CD14-positive monocyte (primary cell): Measurements from ENCODE around the gene CGRRF1. TPM values are rescaled to one million over a fixed set of nuclear protein-coding genes. Genes with fewer than 3 reads are reported as not detected.

Experiments used
- DNase-seq, 3 donors: peaks; one replicate each; pipeline ENCODE4 v3.0.0-alpha.2; 2011 to 2022
- H2AFZ ChIP-seq: 2 replicates; pipeline ENCODE4 v1.6.0; 2012; ENCODE audit warnings: mild to moderate bottlenecking, low read depth, low read length, inconsistent platforms; ENCODE audit not compliant: insufficient read depth, poor library complexity, severe bottlenecking
- H3K27ac ChIP-seq, 2 donors: 1 replicate in 1 of 2; 2 replicates in 1 of 2; pipeline ENCODE4 v1.5.1; 2012 to 2013; ENCODE audit warnings: low read length in 2 of 2, control low read depth in 1 of 2, inconsistent platforms in 1 of 2, low read depth in 1 of 2, mild to moderate bottlenecking in 1 of 2
- H3K27me3 ChIP-seq, 2 donors: one replicate each; pipeline versions ENCODE4 v1.6.0 to v1.6.1; 2011 to 2013; ENCODE audit warnings: low read length in 2 of 2; ENCODE audit not compliant: control insufficient read depth in 2 of 2, insufficient read depth in 2 of 2
- H3K36me3 ChIP-seq, 2 donors: replicated peaks in 1 of 2; 1 replicate in 1 of 2; 2 replicates in 1 of 2; pipeline versions ENCODE4 v1.5.1 to v1.6.1; 2012 to 2013; ENCODE audit warnings: low read length in 2 of 2, control low read depth in 1 of 2, inconsistent platforms in 1 of 2, mild to moderate bottlenecking in 1 of 2; ENCODE audit not compliant: insufficient read depth in 2 of 2, control insufficient read depth in 1 of 2
- H3K4me1 ChIP-seq, 2 donors: 1 replicate in 1 of 2; 2 replicates in 1 of 2; pipeline versions ENCODE4 v1.5.1 to v1.6.1; 2012 to 2013; ENCODE audit warnings: low read length in 2 of 2, control low read depth in 1 of 2, inconsistent platforms in 1 of 2, mild to moderate bottlenecking in 1 of 2, moderate library complexity in 1 of 2; ENCODE audit not compliant: insufficient read depth in 2 of 2, control insufficient read depth in 1 of 2
- H3K4me2 ChIP-seq: replicated peaks from 2 replicates; pipeline ENCODE3; 2012; ENCODE audit warnings: low read length, moderate library complexity, mild to moderate bottlenecking; ENCODE audit not compliant: poor library complexity, severe bottlenecking; ENCODE audit errors: extremely low read depth
- H3K4me3 ChIP-seq, 3 experiments: fragments of 200-600 bp in 1 of 3; sonication (generic) in 1 of 3; replicated peaks in 1 of 3; 1 replicate in 2 of 3; 2 replicates in 1 of 3; pipeline ENCODE4 v1.5.1; 2011 to 2013; ENCODE audit warnings: low read length in 3 of 3, mild to moderate bottlenecking in 3 of 3, control low read depth in 2 of 3, low read depth in 2 of 3, inconsistent platforms in 1 of 3, moderate library complexity in 1 of 3
- H3K79me2 ChIP-seq: 2 replicates; pipeline ENCODE4 v1.6.0; 2012; ENCODE audit warnings: mild to moderate bottlenecking, control low read depth, inconsistent platforms, low read length, moderate library complexity; ENCODE audit not compliant: insufficient read depth
- H3K9ac ChIP-seq: 2 replicates; pipeline ENCODE4 v1.6.0; 2017; ENCODE audit warnings: low read length, mild to moderate bottlenecking; ENCODE audit not compliant: insufficient read depth, poor library complexity, severe bottlenecking
- H3K9me3 ChIP-seq, 2 donors: replicated peaks in 1 of 2; 1 replicate in 1 of 2; 2 replicates in 1 of 2; pipeline versions ENCODE4 v1.5.1 to v1.6.1; 2012 to 2013; ENCODE audit warnings: low read length in 2 of 2, control low read depth in 1 of 2; ENCODE audit not compliant: control insufficient read depth in 1 of 2, insufficient read depth in 1 of 2
- H4K20me1 ChIP-seq: 2 replicates; pipeline ENCODE4 v1.6.0; 2012; ENCODE audit warnings: mild to moderate bottlenecking, low read length, control low read depth, moderate library complexity; ENCODE audit not compliant: insufficient read depth
- H3K27ac Mint-ChIP-seq, 7 donors: one replicate each; pipeline ENCODE4 v1.8.0; 2020; ENCODE audit warnings: mild to moderate bottlenecking in 7 of 7, mixed read lengths in 7 of 7, moderate library complexity in 6 of 7, inconsistent platforms in 2 of 7
- H3K27me3 Mint-ChIP-seq, 3 donors: one replicate each; pipeline ENCODE4 v1.8.0; 2021 to 2022; ENCODE audit warnings: low read depth in 3 of 3, mild to moderate bottlenecking in 3 of 3, mixed read lengths in 3 of 3, moderate library complexity in 3 of 3, inconsistent platforms in 1 of 3
- H3K36me3 Mint-ChIP-seq, 2 donors: one replicate each; pipeline ENCODE4 v1.8.0; 2020; ENCODE audit warnings: mixed read lengths in 2 of 2, inconsistent platforms in 1 of 2, mild to moderate bottlenecking in 1 of 2
- H3K4me1 Mint-ChIP-seq: one replicate; pipeline ENCODE4 v1.8.0; 2020; ENCODE audit warnings: mild to moderate bottlenecking, mixed read lengths
- H3K4me3 Mint-ChIP-seq, 2 donors: one replicate each; pipeline ENCODE4 v1.8.0; 2020; ENCODE audit warnings: mild to moderate bottlenecking in 2 of 2, mixed read lengths in 2 of 2, moderate library complexity in 1 of 2
- H3K9me3 Mint-ChIP-seq, 7 donors: one replicate each; pipeline ENCODE4 v1.8.0; 2020 to 2022; ENCODE audit warnings: mixed read lengths in 7 of 7, mild to moderate bottlenecking in 6 of 7, moderate library complexity in 6 of 7, inconsistent platforms in 2 of 7
- WGBS: methylation state at CpG from one replicate; pipeline ENCODE4 v1.1.5; 2013; ENCODE audit warnings: missing lambda C conversion rate; ENCODE audit not compliant: insufficient coverage; 5-methylcytosine and 5-hydroxymethylcytosine counted together
- intact Hi-C, 2 donors: fragments of 100-400 bp; cut with micrococcal nuclease; formaldehyde crosslinking; loops; one replicate each; pipeline versions ENCODE4 v1.15.0 to v1.15.1; 2023
- polyA plus RNA-seq, 3 donors: library from polyadenylated mRNA; depleted of rRNA in 1 of 3; unstranded in 2 of 3; stranded (reverse) in 1 of 3; fragments of 300-500 nt in 2 of 3; fragments of >200 nt in 1 of 3; fragmentation: Illumina TruSeq in 2 of 3; gene quantifications; 1 replicate in 2 of 3; 2 replicates in 1 of 3; pipeline ENCODE4 v1.2.3, GENCODE V29; 2012 to 2021
- TF ChIP-seq, protein P1 (sequence below): fragments of 200-600 bp; IDR thresholded peaks from one replicate; pipeline ENCODE4 v1.8.0; 2022; ENCODE audit warnings: antibody characterized with exemption, mild to moderate bottlenecking

The CGRRF1 gene
- polyA plus RNA-seq, 3 donors: 5.8 to 19.4 (median 18.6) TPM

DNA sequence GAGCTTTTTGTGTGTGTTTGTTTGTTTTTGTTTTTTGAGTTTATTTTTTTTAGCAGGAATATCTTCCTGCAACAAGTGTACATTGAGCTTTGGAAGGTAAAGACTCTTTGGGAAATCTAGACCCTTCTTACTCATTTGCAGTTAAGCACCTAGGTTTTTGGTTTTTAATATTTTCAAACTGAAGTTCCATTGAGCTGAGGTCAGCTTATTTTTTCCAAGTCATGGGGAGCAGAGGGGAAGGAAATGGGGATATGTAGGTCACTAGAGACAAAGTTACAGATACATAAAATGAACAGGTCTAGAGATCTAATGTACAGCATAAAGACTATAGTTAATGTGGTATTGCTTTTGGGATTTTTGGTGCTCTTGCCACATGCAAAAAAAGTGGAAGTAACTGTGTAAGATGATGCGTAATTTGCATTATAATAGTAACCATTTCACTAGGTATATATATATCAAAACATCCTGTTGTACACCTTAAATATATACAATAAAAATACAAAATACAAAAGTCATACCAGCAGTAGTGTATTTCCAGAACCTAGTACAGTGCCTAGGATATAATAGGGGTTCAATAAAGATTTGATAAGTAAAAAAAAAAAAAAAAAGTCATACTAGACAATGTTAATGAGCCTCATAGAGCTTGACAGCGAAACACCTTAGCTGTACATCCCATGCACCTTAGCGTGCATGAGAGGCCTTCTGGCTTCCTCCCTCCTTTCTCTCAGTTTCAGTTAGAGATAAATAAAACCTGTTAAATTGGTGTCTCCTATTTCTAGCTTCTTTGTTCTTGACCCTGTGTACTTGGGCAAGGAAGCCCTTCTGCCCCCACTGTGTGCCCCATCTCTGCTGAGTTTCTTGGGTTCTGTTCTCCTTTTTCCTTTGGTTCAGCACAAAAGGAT lies 22.7 kb downstream of the CGRRF1 start:
- H3K4me3 Mint-ChIP-seq: no peak overlapping the region
- DNase-seq: no peak
- Histone ChIP-seq H3K36me3 (peaks cover 25 to 49% of the 10 kb centered on the region in 2 donors), H3K4me3 (no peak overlapping the region), H3K4me1 (no peaks in the 10 kb centered on the region), H3K4me2 (no peak overlapping the region), H3K79me2 (no peaks in the 10 kb centered on the region), H4K20me1 (no peaks in the 10 kb centered on the region), H2AFZ (no peak overlapping the region), H3K9ac (no peak overlapping the region), H3K9me3 (no peaks in the 10 kb centered on the region), H3K27me3 (no peaks in the 10 kb centered on the region), H3K27ac (no peak overlapping the region)
- H3K27ac Mint-ChIP-seq: peak overlapping the region in 3 of 7 donors; percentile 21 to 80 (median 37)
- no peaks in the 10 kb centered on the region for H3K4me1 Mint-ChIP-seq
- H3K9me3 Mint-ChIP-seq: no peaks in the 10 kb centered on the region
- peaks cover 28 to 36% of the 10 kb centered on the region in 2 donors for H3K36me3 Mint-ChIP-seq
- no peaks in the 10 kb centered on the region for H3K27me3 Mint-ChIP-seq
- TF ChIP-seq, protein P1, sequence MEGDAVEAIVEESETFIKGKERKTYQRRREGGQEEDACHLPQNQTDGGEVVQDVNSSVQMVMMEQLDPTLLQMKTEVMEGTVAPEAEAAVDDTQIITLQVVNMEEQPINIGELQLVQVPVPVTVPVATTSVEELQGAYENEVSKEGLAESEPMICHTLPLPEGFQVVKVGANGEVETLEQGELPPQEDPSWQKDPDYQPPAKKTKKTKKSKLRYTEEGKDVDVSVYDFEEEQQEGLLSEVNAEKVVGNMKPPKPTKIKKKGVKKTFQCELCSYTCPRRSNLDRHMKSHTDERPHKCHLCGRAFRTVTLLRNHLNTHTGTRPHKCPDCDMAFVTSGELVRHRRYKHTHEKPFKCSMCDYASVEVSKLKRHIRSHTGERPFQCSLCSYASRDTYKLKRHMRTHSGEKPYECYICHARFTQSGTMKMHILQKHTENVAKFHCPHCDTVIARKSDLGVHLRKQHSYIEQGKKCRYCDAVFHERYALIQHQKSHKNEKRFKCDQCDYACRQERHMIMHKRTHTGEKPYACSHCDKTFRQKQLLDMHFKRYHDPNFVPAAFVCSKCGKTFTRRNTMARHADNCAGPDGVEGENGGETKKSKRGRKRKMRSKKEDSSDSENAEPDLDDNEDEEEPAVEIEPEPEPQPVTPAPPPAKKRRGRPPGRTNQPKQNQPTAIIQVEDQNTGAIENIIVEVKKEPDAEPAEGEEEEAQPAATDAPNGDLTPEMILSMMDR: no peak
- 100% methylated on average over 1 of the region's 3 CpGs for WGBS
- intact Hi-C loops: no loop called here

DNA sequence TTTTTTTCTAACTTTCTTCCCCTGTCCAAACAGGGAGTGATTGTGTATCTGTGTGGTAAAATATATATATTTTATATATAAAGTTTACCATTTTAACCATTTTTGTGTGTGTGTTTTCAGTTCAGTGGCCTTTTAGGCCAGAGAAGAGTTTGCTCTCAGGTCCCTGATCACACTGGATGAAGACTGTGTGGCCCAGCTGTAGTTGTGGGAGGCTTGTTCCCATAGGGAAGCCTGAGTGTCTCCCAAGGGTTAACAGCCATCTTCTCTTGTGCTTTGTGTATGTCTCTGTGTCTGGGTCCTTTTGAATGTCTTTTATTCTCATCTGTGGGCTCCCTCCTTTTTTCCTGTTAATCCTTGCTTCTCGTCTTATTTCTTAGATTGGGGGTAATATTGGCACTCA lies 23.4 kb downstream of the CGRRF1 start:
- Histone ChIP-seq H3K4me3 (no peak overlapping the region), H3K9ac (no peak overlapping the region), H3K27ac (no peak overlapping the region), H2AFZ (no peak overlapping the region), H3K4me2 (no peak overlapping the region), H3K27me3 (no peaks in the 10 kb centered on the region), H3K36me3 (peaks cover 32 to 49% of the 10 kb centered on the region in 2 donors), H3K79me2 (no peaks in the 10 kb centered on the region), H3K4me1 (no peaks in the 10 kb centered on the region), H3K9me3 (no peaks in the 10 kb centered on the region), H4K20me1 (no peaks in the 10 kb centered on the region)
- no peaks in the 10 kb centered on the region for H3K27me3 Mint-ChIP-seq
- DNase-seq: no peak
- H3K27ac Mint-ChIP-seq: peak overlapping the region in 2 of 7 donors; percentile 37 to 80
- peaks cover 27 to 34% of the 10 kb centered on the region in 2 donors for H3K36me3 Mint-ChIP-seq
- no CpG with 5 or more reads among the region's 1 CpG for WGBS
- H3K4me3 Mint-ChIP-seq: no peak overlapping the region
- H3K9me3 Mint-ChIP-seq: no peaks in the 10 kb centered on the region
- intact Hi-C loops: no loop called here
- TF ChIP-seq, protein P1: no peak
- no peaks in the 10 kb centered on the region for H3K4me1 Mint-ChIP-seq
